Dedifferentiated amniotic fluid mesenchymal stem cell (primary cell): ENCODE measurements around the gene LRIF1.
"Not testable (repeated sequence)": the region's sequence is repeated elsewhere in the genome, so short reads cannot be mapped to it uniquely, and the experiment has no call there.

ENCODE experiments used
- DNase-seq: peaks from one replicate; pipeline ENCODE4 v3.0.0-alpha.2; 2016; ENCODE audit errors: extremely low spot score

LRIF1 gene, protein sequence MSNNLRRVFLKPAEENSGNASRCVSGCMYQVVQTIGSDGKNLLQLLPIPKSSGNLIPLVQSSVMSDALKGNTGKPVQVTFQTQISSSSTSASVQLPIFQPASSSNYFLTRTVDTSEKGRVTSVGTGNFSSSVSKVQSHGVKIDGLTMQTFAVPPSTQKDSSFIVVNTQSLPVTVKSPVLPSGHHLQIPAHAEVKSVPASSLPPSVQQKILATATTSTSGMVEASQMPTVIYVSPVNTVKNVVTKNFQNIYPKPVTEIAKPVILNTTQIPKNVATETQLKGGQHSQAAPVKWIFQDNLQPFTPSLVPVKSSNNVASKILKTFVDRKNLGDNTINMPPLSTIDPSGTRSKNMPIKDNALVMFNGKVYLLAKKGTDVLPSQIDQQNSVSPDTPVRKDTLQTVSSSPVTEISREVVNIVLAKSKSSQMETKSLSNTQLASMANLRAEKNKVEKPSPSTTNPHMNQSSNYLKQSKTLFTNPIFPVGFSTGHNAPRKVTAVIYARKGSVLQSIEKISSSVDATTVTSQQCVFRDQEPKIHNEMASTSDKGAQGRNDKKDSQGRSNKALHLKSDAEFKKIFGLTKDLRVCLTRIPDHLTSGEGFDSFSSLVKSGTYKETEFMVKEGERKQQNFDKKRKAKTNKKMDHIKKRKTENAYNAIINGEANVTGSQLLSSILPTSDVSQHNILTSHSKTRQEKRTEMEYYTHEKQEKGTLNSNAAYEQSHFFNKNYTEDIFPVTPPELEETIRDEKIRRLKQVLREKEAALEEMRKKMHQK

DNA sequence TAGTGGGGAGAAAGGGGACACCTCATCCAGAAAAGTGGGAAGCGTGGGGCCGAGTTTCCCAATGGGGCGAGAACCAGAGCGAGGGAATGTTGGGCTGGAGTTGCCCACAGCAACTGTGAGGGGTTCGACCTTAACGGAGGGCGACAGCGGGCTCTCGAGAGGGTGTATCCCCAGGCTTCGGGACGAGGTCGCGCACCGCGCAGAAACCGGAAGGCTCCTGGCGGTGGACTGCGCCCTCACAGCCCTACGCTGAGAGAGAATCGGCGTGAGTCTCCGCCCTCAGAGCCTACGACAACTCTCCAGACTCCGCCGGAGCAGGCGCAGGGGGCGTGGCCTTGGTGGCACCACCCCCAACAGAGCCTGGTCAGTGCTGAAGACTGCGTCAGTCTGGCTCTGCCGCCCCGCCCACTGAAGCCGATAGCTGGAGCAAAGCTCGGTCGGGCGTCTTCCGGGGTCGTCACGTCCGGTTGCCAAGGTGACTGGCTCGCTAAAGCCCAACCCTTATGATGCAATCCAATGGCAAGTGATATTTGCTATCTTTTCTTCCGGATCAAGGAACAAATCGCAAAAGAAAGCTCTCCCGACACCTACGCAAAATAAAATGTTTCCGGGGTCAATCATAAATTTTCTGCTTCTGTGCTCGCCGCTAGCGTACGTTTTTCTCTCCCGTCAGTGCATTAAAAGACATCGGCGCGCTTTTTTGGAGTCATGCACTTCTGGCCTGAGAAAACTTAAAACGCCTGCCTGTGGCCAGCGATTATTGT, at the start of gene LRIF1:
Gene LRIF1 (minus strand): TSS at position 232 of the 764 bp plus-strand sequence. CDS start 234 bp downstream, outside the sequence.
- DNase-seq, result peak; percentile 99

DNA sequence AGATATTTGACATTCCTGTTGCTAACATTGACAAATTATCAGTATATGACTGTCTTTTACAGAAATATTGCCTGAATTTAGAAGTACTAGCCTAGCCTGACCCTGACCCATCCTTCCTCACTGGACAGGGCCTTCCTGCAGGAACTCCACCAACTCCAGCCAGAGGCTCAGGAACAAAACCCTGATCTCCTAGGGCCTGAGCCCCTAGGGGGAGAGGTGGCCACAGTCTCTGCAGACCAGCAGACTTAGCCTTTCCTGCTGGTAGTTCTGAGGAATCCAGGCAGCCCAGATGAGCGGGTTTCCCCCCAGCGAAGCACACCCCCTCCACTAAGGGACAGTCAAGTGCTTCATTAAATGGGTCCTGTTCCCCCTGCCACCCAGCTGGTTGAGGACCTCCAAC, 44.3 kb upstream of the LRIF1 start:
- no peak for DNase-seq

DNA sequence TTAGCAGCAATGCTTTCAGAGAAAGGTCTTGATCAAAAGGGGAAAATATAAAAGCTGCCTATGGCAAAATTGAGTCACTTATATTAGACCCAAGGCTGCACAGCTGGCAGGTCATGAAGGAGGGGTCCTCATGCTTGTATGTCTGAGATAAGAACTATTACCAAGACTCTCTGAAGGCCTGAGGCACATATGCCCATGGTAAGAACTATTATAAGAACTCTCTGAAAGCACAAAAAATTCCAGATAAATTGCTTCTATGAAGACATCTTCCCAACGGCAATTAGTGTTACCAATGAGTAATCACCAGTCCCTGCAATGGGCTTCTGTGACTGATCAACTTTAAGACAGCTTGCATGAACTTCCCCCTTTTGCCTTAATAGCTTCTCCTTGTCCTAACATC, 42.8 kb upstream of the LRIF1 start:
- no peak for DNase-seq

DNA sequence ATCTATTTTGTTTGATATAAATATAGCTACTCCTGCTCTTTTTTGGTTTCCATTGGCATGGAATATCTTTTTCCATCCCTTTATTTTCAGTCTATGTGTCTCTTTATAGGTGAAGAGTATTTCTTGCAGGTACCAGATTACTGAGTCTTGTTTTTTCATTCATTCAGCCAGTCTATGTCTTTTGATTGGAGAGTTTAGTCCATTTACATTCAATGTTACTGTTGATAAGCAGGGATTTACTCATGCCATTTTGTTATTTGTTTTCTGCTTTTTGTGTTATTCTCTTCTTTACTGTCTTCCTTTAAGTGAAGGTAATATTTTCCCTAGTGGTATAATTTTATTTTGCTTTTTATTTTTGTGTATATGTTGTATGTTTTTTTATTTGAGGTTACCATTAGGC, 35.9 kb upstream of the LRIF1 start:
- DNase-seq, result not testable (repeated sequence)

DNA sequence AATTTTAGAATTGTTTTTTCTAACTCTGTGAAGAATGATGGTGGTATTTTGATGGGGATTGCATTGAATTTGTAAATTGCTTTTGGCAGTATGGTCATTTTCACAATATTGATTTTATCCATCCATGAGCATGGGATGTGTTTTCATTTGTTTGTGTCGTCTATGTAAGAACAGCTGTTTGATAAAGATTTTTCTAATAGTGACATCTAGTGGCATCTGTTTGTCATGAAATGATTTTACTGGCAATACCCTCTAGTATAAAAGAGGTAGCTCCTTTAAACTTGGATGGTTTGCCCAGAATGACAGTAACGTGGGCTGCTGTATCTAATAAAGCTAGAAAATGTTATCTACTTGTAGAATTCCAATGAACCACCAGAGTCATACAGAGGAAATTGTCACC, 28.6 kb upstream of the LRIF1 start:
- peak; percentile 26 for DNase-seq

DNA sequence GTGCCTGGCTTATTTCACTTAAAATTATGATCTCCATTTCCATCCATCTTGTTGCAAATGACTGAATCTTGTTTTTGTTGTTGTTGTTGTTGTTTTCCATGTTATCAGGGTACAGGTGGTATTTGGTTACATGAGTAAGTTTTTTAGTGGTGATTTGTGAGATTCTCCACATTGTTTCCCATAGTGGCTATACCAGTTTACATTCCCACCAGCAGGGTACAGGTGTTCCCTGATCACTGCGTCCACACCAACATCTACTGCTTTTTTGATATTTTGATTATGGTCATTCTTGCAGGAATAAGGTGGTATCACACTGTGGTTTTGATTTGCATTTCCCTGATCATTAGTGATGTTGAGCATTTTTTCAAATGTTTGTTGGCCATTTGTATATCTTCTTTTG, 27.6 kb upstream of the LRIF1 start:
- DNase-seq, result not testable (repeated sequence)

DNA sequence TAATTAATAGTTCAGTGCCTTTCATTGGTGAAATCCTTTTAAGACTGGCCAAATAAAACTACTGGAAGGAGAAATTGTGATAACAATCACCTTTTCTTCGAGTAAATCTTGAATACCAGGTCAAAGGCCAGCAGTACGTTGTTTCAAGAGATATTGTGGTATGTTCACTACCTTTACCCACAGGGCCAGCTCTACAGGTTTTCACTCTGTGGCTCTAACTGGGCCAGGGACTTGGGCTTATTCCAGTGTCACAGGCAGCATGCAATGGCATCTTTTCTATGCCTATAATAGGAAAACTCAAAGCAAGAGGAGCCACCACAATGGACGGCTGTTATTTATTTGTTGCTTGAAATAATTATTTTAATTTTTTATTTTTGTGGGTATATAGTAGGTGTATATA, 26.8 kb upstream of the LRIF1 start:
- DNase-seq, result no peak

DNA sequence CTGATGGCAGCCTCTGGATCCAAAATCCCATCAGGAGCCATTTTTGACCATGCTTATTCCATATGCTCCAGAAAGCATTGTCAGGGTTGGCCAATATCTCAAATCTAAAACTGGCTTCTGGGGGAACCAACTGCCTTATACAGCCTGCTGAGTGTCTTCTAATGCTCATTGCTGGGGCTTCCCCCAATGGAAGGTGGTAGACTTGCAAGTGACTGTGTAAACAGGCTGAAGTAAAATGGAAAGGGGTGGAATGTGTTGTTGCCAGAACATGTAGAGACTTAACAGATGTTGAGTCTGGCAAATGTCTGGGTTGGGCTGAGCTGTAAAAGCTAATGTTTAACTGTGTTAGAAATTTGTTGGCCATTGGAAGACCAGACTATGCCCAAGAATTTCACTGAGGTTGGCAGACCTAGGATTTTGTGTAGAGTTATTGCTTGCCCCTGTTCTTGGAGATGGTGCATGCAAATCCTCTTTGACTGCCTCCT, 22.7 kb upstream of the LRIF1 start:
- no peak for DNase-seq

DNA sequence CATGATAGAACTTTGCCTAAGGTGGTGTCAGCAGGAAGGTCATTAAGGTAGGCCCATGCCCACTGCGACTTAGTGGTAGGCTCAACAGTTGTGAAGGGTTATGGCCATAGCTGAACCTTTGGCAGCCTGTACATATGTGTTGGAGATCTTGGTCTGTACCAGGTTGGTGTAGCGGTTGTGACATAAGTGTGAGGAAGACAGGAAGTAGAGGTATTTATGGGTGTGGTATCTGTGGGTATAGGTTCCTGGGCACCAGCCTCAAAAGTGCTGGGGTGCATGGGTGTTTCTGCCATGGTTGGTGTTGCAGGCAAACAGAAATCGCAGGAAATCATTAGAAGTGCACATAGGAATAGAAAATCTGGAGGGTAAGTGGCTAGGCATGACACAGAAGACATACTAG, 18.6 kb upstream of the LRIF1 start:
- DNase-seq, result no peak

DNA sequence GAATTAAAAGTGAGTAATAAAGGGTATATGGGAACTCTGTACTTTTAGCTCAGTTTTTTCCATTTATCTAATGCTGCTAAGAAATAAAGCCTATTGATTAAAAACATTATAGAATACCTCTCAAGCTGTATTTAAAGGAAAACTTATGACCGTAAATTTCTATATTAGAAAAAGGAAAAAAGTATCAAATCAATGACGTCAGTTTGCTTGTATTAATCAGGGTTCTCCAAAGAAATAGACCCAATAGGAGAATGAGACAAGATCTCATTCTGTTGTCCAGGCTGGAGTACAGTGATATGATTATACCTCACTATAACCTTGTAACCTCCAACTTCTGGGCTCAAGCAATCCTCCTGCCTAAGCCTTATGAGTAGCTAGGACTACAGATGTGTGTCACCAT, 15.4 kb upstream of the LRIF1 start:
- DNase-seq, result no peak

DNA sequence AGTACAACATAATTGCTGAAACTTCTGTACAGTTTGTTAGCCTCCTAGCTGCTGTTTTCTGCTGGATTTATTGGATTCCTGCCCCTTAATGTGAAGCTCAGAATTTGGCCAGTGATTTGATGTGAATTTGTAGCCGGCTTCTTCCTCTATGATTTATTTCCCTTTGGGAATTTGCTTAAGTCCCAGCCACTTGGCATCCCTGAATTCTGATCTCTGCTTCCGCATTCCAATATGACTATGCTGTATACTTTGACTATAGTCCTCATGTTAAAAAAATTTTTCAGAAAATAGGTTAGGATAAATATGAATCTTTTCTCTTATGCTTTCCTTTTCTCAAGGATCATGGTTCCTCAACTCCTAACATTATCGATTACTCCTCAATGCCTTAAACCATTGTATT, 12.4 kb upstream of the LRIF1 start:
- no peak for DNase-seq

DNA sequence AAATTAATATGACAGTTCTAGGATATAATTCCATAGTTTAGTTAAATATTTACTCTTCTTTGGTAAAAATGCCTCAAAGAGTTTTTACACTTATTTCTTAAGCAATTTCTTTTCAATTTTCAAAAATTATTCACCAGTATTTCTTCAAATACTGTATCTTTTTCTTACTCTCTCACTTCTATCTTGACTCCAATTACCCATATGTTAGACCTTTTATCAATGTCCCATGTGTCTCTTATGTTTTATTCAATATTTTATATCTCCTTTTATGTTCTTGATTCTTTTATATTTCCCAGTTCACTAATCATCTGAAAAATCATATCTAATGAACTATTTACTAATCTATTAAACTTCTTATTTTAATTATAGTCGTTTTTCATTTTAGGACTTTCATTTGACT, 11.5 kb upstream of the LRIF1 start:
- DNase-seq, result no peak

DNA sequence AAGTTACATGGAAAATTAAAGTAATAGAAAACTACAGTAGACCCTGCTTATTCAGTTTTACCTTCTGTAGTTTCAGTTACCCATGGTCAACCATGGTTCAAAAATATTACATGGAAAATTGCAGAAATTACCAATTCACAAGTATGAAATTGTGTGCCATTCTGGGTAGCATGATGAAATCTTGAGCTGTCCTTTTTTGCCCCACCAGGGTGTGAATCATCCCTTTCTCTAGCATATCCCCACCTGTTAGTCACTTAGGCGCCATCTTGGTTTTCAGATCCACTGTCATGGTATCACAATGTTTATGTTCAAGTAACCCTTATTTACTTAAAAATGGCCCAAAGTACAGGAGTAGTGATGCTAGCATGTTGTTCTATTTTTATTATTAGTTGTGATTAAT, 3.5 kb upstream of the LRIF1 start:
- DNase-seq, result no peak

DNA sequence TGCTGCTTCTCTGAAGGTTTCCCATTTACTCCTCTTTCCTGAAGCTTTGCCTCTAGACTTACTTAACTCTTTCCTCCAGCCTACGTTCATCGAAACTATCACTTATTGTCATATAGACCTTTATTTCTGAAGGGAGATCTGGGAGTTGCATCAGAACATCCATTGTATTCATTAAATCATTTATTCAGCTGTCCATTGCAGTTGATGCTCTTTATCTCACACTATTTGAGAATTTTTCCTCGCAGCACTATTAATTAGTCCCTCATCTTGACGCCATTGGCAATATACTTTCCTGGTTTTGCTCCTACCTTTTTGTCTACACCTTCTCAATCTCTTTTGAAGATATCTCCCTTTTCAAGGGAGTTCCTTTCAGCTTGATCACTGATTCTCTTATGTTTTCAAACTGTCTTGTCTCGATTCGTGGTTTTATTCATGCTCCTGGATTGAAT, 757 bp upstream of the LRIF1 start:
- DNase-seq, result no peak

DNA sequence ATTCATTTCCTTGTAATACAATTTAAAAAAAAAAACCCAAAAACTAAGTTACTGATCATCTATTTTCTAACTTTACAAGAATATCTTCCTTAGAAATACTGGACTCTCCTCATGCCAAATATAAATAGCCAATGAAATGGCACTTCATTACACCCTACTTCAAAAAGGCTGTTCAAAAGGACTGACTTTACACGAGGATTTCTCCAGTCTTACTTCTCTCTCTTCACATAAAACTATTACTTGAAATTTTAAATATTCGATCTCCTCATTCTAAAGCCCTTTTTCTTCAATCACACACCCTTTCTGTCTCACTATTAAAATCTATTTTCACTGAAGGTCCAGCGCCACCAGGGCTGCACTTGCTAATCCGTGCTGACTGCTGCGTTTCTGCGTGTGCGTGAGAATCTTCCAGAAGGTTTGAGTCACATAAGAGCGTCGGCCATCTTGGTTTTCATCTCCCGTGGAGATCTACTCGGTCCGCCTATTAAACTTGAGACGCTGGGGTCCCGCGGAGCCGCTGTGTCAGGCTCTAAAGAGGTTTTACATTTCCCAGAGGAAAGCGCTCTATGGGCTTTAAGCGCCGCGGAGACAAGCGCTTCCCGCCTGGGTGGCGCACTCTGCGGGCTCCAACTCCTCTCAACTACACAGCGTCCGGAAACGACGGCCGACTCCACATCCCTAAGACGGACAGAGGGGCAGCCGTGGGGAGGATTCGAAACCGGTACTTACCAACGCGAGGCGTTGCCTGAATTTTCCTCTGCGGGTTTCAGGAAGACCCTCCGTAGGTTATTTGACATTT, 631 bp downstream of the LRIF1 start:
- DNase-seq, result peak; percentile 93

DNA sequence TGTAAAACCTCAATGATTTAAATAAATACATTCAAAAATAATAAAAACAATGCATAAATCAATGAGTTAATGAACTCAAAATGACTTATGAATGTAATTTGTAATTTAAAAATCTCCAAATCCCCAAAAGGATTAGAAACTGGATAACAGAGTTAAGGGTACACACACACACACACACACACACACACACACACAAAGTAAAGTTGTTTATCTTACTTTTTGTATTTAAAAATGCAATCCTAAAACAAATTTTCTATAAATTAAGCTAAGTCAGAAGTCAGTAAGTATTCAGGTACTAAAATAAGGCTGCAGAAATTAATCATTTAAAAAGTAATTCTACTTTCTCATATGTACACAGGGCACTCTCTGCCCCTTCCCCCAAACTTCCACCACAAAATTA, 1.8 kb downstream of the LRIF1 start:
- DNase-seq, result no peak

DNA sequence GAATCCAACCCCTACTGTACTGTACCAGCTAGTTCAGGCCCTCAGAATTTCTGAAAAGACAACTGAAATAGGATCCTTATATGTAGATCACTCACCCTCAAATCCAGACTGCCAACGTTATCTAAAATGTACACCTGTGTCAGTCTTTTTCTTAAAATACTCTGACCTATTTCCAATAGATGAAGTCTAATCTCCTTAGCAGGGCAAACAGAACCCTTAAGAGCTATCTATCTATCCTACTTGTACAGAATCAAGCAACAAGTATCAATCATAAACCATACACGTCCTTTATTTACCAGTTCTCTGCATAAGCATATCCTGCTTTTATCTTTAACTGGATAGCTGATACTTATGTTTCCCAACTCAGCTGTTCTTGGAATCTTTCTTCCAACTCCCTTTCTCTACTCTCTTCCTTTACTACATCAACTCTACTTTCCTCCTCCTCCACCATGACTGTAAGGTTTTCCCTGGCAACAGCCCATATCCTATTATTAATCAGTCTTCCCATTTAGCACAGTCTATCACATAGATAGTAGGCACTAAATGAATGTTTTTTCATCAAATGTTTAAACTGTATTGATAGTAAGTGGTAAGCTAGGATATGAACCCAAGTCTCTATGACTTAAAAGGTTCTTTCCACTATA, 2.8 kb downstream of the LRIF1 start:
- DNase-seq, result no peak

DNA sequence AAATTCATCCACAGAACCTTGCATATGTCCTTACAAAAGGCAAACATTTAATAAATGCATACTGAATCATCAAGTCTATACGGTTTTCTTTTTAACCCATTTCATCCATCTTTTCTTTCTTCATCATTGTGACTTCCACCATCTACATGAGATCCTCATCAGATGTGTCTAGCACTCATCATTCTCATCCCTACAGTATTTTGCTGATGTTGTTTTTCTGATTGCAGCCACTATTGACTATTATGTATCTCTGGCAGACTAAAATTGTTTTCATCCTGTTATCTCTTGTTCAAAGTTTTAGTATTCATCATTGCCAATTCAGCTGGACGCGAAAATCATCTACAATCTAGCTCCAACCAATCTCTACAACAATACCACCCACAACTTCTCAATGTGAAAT, 5.9 kb downstream of the LRIF1 start:
- DNase-seq, result no peak

DNA sequence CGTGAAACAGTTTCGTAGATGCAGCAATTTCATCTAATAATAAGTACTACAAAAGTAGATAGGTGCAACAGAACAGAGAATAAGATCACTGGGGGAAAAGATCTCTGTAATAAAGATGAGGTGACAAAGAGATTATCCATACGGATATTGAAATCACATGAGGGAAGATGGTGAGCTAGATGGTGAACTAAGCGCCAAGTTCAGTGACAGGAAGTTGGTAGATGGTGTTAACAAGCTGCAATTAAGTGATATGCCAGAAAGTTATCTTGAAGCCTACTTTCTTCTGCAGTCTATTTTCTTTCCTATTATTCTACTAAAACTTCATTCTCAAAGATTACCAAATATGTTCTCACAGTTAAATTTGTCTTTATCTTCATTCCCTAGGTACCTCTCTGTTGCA, 7.1 kb downstream of the LRIF1 start:
- DNase-seq, result no peak

DNA sequence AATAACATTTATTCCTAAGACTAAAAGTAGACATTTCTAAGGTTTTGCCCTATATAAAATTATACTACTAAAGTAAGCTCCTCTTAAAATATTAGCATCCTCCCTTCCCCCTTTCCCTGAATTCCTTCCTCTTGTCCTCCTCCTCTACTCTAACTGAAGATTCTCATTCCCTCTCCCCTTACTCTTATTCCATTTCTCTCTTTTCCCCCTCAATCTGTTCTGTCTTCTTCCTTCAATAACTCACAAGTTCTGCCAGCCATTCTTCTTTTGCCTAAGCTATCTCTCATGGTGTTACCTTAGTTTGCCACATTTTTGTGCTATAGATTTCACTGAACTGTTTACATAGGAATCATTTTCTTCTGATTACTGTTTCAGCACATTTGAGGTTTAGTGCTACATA, 10.7 kb downstream of the LRIF1 start:
- no peak for DNase-seq

DNA sequence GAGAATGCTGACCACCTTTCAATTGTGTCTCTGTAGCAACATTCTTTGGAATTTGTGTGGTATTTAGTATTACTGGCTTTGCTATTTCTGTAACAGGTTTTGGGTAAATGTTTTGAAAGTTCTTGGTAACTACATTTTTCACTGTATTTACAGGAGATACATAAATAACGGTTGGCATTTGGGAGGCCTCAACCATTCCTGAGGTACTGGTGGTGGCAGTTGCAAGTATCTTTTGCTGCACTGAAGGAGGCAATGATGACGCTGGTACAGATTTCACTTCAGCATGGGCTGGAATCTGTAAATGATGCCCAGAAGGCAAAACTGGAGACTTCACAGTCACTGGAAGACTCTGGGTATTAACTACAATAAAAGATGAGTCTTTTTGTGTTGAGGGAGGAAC, 11.7 kb downstream of the LRIF1 start:
- no peak for DNase-seq
